GM21576 (cell line): ENCODE data around the gene RPUSD3.

Source experiments
- ATAC-seq: cut with Tn5 transposase; IDR thresholded peaks from one replicate; pipeline ENCODE4 v1.9.1; 2021; ENCODE audit warnings: mild to moderate bottlenecking, moderate library complexity; ENCODE audit not compliant: unreplicated experiment

Gene RPUSD3

DNA sequence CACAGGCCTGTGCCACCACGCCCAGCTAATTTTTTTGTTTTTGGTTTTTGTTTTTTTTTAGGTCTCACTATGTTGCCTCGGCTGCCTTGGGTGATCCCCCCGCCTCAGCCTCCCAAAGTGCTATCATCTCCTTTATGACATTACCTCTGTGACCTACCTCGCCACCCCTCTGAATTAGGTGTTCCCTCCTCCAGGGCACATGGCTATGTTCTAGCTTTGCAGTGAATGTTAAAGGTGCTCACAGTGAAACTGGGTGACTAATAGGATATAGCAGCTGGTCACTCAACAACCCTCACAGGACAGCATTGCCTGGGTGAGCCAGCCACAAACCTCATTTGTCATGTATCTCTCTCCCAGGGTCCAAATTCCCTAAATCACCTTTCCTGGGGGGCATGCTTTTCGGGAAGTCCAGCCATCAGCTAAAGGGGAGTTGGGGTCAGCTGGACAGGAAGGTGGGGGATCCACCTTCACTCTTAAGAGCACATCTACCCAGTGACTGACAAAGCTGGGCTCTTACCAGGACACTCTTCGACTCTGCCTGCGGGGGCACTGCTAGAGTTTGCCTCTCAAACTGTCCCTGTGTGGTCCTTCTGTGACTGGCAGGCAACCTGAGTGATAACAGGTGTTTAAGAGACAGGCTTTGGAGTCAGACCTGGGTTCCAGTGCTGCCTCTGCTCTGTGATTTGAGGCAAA, 35.3 kb downstream of the RPUSD3 start:
- ATAC-seq, result peak; percentile 54

DNA sequence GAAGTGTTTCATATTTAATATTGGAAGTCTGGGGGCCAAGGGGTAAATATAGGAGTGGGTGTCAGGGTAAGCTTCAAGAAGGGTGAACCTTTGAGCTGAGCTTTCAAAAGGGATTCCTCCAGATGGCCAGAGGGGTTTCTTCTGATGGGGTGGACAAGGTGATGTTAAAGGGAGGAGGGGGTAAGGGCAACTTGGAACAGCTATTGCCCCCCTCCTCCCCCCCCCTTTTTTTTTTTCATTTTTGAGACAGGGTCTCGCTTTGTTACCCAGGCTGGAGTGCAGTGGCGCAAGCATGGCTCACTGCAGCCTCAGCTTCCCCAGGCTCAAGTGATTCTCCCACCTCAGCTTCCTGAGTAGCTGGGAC, 35.8 kb downstream of the RPUSD3 start:
- ATAC-seq, result no peak

DNA sequence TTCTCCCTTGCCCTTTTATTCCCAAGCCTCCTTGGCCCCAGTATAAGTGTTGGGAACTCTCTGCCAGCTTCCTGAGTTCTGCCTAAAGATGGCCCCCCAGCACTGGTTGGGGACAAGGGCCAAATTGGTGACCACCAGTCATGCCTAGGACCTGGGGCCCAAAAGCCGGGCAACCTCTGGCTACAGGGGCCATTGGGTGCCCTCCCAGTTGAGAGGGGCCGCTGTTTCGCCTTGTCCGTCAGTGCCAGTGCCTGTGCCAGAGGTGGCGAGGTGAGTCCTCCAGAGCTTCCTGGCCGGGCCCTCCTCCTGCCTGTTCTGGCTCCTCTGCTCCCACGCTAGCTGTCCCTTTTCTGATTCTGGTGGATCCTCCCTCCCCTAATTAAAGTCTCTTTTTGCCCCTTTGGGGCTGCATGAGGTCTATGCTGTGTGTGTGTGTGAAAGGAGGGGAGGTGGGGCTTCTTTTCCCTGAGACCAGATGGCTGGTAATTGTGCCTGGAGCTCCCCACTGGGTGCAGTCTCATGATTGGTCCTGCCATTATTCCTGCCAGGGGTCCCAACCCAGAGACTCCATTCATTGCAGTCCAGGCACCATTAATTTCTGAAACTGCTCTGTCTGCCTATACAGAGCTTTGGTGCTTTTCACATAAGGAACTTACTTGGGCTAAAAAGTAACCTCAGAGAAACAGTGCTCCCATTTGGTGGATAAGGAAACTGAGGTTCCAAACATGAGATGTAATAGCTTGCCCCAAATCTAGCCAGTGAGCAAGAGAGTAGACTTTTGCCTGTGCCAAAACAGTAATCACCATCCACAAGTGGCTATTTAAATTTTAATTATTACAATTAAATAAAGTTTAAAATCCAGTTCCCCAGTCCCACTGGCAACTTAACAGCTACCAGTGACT, 36.9 kb downstream of the RPUSD3 start:
- ATAC-seq, result no peak

DNA sequence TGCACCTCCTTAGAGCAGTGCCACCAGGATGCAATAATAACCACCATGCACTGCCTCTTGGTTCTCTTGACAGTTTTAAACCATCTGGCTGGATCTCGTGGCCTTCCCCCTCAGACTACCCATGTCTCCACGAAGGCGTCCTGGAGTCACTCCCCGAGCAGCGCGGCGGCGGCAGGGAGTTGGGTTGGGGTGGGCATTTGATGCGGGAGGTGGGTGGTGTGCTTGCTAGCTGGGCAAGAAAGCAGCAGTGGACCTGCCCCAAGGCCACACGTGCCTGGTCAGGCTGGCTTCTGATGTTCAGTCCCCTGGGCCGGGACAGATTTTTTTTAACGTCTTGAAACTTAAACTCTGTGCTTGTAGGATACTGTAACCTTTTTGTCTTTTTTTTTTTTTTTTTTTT, 37.7 kb downstream of the RPUSD3 start:
- no peak for ATAC-seq

DNA sequence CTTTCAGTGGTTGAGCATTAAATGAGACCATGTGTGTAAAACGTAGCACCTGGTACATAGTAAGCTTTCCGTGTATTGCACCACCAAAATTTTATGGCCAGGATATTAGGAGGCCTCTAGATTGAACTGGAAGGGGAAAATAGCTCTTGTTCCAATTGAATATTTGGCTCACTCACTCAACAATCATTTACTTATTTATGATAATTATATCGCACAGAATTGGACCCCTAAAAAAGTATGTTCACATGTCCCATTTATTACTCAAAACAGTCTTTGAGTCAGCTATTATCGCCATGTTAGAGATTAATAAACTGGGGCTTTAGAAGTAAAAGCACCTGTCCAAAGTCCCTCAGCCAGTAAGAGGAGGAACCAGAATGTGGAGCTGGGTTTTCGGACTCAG, 38.8 kb downstream of the RPUSD3 start:
- ATAC-seq, result no peak

DNA sequence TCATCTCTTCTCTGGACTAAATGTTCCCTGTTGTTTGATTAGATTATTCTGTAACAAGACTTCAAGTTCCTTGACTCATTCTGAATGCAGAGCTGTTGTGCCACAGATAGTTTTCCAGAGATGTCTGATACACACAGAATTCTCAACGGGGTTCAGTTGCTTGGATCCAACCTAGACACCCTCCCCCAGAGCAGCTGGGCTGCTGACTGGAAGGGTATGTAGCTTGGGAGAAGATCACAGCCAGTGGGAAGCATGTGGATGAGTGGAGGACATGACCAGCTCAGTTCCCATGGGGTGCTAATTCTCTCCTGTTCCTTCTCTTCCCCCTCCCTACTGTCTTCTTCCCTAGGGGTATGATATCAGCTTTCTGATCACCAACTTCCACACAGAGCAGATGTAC, 40.3 kb downstream of the RPUSD3 start:
- ATAC-seq, result no peak

DNA sequence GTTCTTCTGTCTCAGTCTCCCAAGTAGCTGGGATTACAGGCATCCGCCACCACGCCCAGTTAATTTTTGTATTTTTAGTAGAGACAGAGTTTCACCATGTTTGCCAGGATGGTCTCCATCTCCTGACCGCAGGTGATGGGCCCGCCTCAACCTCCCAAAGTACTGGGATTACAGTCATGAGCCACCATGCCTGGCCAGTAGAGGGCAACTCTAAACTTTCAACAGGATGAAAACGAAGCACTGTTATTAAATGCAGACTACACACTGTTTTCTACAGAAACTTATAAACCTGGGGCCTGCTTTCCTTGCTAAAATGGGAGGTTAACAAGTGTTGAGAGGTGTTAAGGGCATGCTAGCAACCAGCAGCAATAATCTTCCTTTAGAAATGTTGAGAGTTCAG, 43.3 kb downstream of the RPUSD3 start:
- ATAC-seq, result no peak

DNA sequence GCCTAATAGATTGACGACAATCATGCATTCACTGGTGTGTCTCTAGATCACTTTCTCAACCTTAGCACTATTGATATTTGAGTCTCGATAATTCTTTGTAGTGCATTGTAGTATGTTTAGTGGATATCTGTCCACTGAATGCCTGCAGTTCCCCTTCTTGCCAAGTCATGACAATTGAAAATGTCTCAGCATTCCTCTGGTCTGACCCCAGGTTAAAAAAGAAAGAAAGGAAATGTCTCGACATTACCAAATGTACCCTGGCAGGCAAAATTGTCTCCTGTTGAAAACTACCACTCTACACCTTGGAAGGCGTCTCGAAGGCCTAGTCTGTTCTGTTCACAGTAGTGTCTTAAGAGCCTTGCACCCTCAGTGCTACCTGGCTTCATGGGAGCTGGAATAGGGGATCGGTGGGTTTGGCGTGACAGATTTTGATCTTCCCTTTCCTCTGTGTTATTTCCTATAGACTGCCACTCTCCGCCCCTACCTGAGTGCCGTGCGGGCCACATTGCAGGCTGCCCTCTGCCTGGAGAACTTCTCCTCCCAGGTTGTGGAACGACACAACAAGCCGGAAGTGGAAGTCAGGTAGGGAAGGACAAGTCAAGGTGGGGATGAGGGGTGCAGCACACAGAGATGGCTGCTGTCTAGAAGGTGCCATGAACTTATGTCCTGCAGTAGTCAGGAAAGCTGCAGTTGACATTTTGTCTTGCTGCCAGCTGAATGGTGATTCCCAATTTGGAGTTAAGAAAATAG, 46.4 kb downstream of the RPUSD3 start:
- ATAC-seq, result no peak

DNA sequence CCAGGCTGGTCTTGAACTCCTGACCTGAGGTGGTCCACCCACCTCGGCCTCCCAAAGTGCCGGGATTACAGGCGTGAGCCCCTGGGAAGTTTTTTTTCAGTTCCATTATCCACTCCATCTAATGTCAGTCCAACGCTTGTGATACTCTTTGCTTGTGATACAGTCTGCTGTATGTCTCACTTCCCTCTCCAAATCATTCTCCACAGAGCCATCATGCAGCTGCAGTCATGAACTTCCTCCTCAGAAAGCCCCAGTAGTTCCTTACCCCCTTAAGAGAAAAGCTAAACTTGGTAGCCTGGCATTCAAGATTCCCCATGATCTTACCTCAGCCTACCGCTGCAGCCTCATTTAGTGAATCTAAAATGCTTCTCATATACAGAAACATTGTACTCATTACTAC, 48.6 kb downstream of the RPUSD3 start:
- no peak for ATAC-seq

DNA sequence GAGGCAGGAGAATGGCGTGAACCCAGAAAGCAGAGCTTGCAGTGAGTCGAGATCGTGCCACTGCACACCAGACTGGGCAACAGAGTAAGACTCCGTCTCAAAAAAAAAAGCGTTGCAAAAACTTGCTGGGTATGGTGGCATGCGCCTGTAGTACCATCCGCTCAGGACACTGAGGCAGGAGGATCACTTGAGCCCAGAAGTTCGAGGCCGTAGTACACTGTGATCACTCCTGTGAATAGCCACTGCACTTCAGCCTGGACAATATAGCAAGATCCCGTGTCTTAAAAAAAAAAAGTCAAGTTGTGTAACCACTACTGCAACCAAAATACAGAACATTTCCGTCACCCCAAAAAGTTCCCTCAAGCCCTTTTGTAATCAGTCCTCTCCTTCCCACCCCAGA, 49.4 kb downstream of the RPUSD3 start:
- no peak for ATAC-seq

DNA sequence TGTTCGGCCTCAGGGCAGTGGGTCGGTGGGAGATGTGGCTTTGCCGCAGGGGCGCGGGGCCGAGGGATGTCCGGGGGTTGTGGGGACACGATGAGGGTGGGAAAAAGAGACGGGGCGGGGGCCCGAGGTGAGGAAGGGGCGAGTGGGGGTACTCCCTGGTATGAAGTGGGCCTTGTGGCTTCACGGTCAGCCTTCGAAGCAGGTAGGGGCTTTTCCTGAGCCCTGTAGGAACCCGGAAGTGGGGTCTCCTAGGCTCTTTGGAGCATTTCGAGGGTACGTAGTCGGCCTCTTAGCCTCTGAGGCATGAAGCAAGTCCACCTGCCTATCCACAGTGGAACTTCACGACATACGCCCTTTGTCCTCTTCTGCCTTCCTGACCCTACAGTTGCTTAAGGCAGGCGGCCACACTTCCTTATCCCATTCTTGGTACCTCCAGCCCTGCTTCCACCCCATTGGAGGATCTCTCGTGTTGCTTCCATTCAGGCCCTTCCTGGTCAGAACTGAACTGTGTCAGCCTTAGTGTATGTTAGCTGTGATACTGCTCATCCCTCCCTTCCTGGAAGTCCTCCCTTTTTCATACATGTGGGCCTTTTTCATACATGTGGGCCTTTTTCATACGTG, 50.5 kb downstream of the RPUSD3 start:
- no peak for ATAC-seq

DNA sequence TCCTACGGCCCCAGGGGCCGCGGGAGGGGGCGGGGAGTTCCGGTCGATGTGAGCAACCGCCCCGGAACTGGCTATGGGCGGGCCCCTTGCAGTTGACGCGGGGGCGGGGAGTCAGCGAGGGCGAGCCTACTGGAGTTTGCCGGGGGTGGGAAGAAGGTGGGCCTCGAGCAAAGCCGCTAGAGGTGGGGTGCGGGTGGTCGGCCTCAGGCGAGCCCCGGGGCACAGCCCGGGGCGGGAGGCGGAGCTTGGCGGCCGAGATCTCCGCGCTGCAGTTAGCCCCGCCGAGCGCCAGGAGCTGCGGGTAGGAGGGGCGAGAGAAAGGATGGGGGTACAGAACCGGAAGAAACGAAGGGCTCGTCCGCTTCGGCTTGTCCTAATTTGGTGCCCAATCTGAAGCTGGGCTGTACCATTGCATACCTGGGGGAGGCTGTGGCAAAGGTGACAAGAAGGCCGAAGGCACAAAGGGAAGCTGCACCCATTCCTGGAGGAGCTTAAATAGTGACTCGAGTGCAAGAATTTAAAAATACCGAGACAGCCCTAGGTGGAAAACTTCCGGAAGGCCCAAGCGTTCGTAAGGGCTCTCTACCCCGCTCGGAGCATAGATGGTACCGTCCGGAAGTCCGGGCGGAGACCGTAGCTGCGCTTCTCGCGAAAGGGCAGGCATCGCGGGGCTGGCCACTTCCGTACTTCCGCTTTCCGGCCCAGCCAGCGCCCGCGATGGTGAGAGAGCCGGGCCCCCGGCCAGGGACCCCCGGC, 51.2 kb downstream of the RPUSD3 start, which contains the start of the genes ARPC4 and TADA3:
Gene ARPC4 (plus strand): TSS at position 678 of the 756 bp plus-strand sequence. CDS start 40 bp downstream, at position 718.
Gene TADA3 (minus strand): TSS at position 69 of the 756 bp plus-strand sequence. CDS start 1,007 bp downstream, outside the sequence.
- peak; percentile 80 for ATAC-seq

DNA sequence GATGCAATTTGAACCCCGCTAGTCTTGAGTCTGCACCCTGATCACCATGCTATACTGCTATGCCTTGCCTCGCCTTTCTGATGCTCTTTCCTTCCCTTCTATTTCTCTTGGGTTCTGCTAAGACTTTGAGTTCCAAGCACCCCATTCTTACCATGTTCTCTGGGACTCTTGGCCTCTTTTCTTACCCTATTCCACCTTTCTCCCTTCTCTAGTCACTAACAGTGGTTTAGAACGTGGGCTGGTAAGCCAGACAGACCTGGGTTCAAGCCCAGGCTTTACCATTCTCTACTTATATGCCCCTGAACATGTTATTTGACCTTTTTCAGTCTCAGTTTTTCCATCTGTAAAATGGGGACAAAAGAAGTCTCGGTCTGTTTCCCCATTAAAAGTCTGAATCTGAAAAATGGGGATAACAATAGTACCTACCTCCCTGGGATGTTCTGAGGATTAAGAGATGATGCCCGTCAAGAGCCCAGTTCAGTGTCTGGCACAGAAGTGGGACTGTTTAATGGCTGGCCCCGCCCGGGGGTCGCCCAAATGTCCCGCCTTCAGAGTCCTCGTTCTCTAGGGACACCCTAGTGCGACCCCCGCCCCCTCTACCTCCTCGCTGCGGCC, 51.9 kb downstream of the RPUSD3 start:
- ATAC-seq, result no peak

DNA sequence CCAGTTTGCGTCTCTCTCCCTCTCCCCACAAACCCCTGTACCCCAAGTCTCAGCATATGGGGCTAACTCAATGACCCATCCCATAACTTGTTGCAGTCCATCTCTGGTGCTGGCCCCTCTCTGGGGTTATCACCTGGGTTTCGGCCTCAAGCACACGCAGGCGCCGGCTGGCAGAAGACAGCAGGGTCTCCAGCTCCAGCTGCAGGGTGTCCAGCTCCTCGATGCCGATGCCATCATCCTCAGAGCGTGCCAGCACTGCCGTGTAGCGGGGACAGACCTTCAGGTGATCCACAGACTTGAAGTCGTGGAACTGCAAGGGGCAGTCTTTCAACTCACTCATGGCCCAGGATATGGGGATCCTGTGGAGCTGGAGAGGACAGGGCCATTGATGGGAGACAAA, 52.7 kb downstream of the RPUSD3 start:
- ATAC-seq, result no peak
